Neural progenitor cell (in vitro differentiated cells): ENCODE results near the gene PPP2R2B.

Experiments used
- CTCF ChIP-seq: fragments of 200-600 bp; sonication (generic); IDR thresholded peaks from 2 replicates; pipeline ENCODE4 v1.5.1; 2017; ENCODE audit warnings: antibody characterized with exemption, mild to moderate bottlenecking
- EZH2phosphoT487 ChIP-seq: fragments of 200-600 bp; sonication (generic); IDR thresholded peaks from 2 replicates; pipeline ENCODE4 v1.6.1; 2017; ENCODE audit warnings: antibody characterized with exemption

GRCh38 chr5:146672866-146673265 lies 205.7 kb downstream of the PPP2R2B start:
- TF ChIP-seq CTCF, result no peak
- TF ChIP-seq EZH2phosphoT487, result no peak
